ENCODE measurements around the gene NAA25.
"Not testable (repeated sequence)": the region's sequence is repeated elsewhere in the genome, so short reads cannot be mapped to it uniquely, and the experiment has no call there.

The NAA25 gene

DNA sequence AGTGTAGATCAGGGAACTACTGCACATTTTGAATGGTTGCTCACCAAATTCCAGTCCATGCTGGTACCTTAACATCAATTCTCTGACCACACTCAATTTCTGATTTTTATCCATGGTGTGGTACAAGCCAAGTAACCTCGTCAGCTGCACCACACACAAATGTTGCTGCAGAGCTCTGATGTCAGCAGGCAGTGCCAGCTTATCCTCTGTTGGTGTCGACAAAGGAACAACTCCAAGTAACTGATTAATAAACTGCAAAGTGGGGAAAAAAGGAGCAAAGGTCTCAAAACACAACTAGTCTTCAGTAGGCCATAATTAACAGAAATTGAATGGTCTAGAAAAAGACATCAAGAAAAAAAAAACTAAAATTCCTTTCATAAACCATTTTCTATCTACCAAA lies 47.4 kb downstream of the NAA25 start:
- no peak for DNase-seq (ENCODE audit: low read depth)

DNA sequence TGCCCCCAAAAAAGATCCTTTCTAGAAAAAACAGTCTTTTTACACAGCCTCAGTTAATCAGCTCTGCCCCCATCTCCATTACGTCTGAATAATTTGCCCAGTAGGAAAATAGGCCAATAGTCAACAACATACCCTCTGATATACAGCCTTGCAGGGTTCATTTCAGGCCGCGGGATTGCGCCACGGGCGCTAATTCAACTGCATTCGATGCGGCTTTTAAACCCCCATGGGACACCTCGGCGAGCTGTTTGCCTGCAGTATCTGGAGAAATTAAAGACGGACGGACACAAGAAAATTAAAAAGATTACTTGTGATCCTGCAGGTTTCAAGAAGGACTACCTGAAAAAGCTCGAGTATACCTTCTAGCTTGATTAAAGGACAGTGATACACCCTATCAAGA lies 59.2 kb downstream of the NAA25 start:
- no peak for DNase-seq (ENCODE audit: low read depth)

DNA sequence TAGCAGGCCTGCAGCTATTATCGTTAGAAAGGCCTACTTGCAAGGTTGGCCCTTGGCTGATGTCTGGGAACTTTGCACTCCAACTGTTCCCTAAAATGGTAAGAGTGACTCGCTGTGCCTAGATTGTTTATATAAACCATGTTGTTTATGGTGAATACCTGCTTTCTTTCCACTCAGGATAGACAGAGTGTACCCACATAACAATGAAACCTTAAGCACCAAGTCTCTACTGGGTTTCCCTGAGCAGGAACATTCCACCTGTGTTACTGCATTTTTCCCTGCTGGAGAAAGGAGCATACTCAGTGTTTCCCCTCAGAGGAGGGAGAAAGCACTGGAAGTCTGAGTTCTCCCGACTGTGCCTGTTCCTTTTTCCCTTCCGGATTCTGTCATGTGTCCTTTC lies 62.6 kb downstream of the NAA25 start:
- DNase-seq (ENCODE audit: low read depth) = no peak

DNA sequence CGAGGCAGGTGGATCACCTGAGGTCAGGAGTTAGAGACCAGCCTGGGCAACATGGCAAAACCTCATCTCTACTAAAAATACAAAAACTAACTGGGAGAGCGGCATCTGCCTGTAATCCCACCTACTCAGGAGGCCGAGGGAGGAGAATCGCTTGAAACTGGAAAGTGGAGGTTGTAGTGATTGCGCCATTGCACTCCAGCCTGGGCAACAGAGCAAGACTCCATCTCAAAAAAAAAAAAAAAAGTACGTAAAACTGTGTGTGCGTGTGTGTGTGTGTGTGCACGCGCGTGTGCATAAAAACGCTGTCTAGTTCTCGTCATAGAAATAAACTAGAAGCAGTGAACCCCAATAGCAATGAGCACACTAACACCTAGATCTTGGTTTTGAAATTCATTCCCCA lies 72.0 kb downstream of the NAA25 start:
- DNase-seq (ENCODE audit: low read depth) = not testable (repeated sequence)

DNA sequence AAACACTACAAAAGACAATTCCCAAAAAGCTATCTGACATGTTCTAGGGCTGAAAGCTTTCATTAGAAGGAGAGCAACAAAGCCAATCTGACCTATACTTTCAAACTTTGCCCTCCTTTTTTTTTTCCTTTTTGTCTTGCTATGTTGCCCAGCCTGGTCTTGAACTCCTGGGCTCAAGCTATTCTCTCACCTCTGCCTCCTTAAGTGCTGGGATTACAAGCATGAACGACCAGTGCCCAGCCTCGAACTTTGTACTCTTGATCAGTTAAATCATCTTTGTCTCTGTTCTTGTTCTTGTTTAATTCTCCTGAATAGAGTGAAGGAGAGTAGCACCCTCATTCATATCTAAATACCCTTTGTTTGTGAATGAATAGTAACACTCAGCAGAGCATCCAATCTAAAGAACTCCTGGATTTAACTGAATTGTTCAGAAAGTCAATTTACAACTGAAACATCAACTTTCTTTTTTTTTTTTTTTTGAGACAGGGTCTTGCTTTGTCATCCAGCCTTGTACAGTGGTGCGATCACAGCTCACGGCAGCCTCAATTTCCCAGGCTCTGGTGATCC lies 73.3 kb downstream of the NAA25 start:
- no peak for DNase-seq (ENCODE audit: low read depth)

DNA sequence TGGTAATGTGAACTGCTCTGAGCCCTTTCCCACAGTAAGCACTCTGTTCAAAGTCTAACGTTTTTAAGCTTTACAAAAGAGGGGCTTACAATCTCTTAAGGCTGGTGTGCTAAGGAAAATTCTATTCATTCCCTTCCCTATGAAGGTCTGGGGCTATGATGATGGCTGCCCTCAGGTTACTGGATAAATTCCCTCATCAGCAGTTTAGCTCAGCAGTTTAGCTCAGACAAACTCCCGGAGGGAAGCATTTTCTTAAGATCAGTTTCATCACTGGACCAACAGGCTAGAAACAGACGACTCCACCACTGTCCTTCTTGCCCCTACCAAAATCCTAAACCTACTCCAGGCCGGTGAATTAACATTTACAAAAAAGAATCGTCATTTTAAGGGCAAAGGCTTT lies 76.3 kb downstream of the NAA25 start:
- DNase-seq (ENCODE audit: low read depth) = no peak

DNA sequence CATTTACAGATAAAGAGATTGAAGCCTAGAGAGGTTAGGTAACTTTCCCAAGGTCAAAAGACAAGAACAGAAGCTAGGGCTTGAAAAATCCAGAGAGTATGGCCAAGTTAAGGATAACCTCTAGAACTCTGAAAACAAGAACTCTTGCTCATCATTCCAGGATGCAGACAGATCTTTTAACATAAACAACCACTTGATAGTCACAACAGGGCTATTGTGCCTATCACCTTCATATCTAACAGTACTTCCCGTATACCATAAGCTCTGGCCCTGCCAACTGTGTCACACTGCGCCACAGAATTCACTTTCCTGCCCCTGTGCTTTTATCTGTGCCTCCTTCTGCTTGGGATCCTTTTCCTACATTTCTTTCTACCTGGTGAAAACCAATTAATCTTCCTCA lies 77.1 kb downstream of the NAA25 start:
- no peak for DNase-seq (ENCODE audit: low read depth)

DNA sequence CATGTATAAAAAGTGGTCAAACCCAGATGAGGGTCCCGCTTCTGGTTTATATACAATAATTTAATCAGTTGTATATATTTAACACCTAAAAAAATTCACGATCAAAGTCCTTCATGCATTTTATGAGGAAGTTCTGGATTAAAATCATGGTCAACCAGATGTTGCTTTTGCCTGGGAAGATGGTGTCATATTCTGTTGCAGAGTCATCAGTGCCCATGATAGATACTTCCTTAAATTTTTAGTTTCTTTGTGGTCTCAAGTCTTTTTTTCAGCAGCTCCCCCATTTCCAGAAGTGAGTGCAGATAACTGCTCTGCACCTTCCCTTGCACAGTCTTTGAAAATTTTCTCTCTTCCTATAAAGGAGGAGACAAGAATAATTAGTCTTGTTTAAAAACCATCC lies 79.3 kb downstream of the NAA25 start:
- no peak for DNase-seq (ENCODE audit: low read depth)

DNA sequence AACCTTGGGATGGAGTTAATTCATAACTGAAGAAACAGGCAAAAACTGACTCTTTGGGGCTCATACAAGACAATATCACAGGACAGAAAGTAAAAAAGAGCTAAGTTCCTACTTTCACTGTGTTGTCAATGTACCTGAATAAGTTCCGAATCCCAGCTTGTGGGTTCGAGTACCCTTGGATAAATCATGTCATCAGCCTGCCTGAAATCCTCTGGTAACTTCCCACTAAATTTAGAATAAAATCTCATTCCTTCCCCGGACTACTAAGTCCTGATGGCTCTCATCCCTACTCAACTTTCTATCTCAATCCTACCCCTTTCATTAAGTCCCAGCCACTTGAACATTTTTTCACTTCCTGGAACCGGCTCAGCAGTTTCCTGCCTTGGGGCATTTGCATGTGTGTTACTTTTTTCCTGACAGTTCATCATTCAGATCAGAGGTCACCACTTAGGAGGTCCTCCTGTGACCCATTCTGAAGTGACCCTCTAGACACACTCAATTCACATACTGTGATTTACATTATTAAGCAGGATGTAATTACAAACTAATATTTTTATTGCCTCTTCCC lies 82.7 kb downstream of the NAA25 start:
- DNase-seq (ENCODE audit: low read depth) = no peak

DNA sequence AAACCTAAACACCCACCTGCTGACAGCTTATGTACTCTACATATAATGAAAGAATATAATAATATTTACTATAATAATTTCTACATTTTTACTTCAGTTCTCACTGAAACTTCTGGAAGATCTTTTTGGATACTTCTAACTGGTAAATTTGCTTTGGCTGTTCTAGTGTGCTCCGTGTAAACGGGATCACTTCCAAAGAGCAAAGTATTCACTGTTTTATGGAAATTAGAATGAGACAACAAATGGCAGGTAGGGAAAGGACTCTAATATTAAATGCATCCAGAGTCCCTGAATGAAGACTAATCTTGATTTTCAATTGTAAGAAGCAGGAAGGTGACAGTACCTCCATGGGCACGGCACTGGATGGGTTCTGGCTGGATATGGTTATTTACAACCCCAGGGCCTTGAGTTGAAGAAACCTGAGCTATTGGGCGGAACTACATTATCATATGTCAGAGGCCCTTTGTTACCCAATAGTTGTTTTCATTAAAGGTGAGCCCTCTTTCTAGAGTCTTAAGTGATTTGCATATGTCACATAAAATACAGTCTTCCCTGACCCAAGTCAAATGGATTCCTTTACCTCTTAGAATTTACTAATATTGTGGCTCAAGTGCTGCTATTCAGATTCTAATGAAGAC lies 84.7 kb downstream of the NAA25 start:
- DNase-seq (ENCODE audit: low read depth) = no peak

DNA sequence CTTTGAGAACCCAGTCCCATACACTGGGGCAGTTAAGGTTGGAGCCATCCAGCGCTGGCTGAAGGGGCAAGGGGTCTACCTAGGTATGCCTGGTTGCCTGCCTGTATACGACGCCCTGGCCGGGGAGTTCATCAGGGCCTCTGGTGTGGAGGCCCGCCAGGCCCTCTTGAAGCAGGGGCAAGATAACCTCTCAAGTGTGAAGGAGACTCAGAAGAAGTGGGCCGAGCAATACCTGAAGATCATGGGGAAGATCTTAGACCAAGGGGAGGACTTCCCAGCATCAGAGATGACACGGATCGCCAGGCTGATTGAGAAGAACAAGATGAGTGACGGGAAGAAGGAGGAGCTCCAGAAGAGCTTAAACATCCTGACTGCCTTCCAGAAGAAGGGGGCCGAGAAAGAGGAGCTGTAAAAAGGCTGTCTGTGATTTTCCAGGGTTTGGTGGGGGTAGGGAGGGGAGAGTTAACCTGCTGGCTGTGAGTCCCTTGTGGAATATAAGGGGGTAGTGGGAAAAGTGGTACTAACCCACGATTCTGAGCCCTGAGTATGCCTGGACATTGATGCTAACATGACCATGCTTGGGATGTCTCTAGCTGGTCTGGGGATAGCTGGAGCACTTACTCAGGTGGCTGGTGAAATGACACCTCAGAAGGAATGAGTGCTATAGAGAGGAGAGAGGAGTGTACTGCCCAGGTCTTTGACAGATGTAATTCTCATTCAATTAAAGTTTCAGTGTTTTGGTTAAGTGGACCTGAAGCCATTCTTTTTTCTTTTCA lies 86.2 kb downstream of the NAA25 start:
- DNase-seq (ENCODE audit: low read depth) = no peak

DNA sequence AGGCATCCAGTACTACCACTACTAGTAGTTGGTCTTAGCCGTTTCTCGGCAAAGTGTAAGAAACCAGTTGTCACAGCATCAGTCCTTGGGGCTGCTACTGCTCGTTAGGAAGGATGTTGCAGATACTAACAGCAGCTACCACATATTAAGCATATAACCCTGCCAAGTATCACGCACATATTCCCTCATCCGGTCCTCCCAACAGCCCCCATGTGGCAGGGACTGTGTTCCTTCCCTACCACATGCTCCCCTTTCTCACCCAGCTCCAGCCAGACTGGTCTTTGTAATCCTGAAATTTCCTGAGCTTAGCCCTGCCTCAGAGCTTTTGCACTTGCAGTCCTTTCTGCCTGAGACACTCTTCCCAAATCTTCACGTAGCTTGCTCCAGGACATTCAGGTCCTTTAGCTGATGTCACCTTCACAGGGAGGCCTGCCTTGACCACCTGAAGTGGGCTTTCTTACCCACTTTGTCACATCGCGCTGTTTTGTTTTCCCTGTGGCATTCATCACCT lies 87.6 kb downstream of the NAA25 start:
- no peak for DNase-seq (ENCODE audit: low read depth)

DNA sequence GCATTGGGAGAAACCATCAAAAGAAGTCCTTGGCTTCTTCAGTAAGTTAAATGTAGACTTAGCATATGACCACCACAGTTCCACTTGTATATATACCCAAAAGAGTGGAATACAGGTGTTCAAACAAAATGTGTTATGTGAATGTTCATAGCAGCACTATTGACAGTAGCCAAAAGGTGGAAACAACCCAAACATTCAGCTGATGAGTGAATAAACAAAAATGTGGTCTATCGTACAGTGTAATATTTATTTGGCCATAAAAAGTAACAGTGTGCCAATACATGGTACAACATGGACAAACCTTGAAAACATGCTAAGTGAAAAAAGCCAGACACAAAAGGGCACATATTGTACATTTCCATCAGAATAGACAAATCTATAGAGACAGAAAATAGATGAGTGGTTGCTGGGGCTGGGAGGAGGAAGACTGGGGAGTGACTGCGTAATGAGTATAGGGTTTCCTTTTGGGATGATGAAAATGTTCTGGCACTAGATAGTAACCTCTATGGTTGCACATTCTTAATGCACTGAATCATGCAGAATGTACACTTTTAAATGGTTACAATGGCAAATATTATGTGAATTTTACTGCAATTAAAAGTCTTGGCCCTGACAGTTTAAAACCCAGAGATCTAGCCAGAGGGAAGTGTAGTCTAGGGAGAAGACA lies 89.9 kb downstream of the NAA25 start:
- DNase-seq (ENCODE audit: low read depth) = peak; percentile 40

DNA sequence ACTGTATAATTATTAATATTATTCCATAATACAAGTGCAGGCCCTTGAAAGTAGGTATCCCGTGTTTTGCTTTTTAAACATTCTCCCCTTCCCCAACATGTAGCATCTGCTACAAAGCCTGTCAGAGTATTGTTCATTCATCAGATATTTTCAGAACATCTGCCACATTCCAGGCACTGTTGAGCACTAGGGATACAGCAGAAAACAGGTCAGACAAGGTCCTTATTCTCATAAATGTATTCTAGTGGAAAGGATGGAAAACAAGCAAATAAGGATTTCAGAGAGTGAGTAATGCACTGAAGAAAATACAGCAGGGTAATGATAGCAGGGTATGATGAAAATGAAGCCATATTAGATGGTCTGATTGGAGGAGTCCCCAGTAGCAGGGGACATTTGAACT lies 91.5 kb downstream of the NAA25 start:
- DNase-seq (ENCODE audit: low read depth) = no peak

DNA sequence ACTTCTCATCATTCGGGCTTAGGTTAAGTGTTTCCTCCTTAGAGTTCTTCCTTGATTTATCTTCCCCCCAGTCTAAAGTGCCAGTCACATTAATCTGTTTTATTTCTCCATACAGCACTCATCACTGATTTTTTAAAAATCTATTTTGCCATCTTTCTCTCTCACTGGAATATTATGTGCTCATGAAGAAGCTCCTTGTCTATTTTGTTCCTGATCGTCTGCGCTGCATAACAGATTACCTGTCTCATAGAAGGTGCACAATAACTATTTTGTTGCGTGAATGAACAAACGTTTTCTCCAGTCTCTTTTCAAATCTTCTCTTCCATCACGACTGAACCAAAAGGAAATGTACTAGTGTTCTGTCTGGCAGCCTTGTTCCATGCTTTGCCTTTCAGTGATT lies 92.6 kb downstream of the NAA25 start:
- DNase-seq (ENCODE audit: low read depth) = no peak

DNA sequence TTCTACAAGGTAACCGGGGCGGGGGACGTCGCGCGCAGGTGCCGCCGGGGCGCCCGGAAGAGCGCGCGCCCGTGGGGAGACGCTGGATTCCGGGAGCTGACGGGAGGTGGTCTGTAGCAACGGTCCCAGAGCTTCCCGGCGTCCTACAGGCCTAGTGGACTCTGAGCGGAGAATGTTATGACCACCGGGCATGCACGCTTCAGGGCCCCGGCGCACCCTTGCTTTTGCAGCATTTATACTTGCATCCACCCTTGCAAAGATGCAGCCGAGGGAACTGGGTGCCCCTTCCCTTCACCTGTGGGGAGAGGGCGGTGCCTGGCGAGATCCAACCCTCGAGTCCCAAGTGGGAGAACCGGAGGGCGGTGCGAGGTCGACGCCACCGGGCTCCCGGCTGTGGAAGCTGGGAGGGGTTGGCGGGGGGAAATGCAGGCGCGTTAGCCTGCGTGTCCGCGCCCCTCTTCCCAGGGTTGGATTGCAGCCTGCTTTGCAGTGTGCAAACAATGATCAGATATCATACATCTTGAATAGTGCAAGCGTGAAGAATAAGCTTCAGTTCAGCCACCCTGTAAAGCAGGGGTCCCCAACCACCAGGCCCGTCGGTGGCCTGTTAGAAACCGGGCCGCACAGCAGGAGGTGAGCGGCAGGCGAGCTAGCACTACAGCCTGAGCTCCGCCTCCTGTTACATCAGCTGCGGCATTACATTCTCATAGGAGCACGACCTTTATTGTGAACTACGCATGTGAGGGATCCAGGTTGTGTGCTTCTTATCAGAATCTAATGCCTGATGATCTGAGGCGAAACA lies 94.8 kb downstream of the NAA25 start:
- DNase-seq (ENCODE audit: low read depth) = peak; percentile 26

DNA sequence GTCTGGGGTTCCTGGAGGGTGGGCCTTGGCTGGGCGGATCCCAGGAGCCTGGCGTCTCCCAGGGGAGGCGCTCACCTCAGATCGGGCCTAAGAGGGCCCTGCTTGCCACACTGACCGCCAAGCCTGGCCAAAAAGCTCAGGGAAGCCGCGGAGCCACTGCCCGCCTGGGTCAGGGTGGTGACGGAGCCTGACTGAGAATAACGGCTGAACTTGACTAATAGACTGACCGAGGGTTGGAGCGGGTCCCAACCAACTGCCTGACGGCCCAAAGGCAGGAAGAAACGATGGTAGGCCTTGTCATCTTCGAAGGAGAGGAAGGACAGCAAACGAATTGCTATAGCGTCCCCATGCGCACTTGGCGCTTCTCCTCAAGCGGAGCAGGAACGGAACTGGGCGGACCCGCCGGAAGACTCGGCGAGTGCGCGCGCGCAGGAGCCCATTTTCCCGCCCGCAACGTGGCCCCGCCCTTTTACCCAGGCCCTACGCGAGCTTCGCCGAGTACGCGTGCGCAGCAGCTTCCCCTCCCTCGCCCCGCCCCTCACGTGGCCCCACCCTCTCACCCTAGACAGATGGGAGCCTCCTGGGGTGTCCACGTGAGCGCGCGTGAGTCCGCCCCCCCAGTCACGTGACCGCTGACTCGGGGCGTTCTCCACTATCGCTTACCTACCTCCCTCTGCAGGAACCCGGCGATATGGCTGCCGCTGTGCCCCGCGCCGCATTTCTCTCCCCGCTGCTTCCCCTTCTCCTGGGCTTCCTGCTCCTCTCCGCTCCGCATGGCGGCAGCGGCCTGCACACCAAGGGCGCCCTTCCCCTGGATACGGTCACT lies 95.6 kb downstream of the NAA25 start, which contains the start of the genes ERP29 and TMEM116:
TSS of gene ERP29 (plus strand) at position 652 of the 826 bp plus-strand sequence. CDS start at position 692, 40 bp downstream.
TSS of gene TMEM116 (minus strand) at position 391 of the 826 bp plus-strand sequence. CDS start 7,895 bp downstream, outside the sequence.
- DNase-seq (ENCODE audit: low read depth) = peak; percentile 95

DNA sequence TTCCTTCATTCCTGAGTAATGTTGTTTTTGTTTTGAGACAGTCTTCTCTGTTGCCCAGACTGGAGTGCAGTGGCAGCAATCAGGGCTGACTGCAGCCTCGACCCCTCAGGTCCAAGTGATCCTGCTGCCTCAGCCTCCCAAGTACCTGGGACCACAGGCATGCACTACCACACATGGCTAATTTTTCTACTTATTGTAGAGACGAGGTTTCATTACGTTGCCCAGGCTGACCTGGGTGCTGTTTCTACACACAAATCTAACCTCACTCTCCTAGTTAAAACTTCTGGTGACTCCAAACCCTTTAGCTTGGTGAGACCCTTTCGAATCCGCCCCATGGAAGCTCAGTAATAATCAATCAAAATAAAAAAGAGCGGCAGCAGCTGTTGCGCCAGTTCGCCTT lies 96.9 kb downstream of the NAA25 start:
- no peak for DNase-seq (ENCODE audit: low read depth)

DNA sequence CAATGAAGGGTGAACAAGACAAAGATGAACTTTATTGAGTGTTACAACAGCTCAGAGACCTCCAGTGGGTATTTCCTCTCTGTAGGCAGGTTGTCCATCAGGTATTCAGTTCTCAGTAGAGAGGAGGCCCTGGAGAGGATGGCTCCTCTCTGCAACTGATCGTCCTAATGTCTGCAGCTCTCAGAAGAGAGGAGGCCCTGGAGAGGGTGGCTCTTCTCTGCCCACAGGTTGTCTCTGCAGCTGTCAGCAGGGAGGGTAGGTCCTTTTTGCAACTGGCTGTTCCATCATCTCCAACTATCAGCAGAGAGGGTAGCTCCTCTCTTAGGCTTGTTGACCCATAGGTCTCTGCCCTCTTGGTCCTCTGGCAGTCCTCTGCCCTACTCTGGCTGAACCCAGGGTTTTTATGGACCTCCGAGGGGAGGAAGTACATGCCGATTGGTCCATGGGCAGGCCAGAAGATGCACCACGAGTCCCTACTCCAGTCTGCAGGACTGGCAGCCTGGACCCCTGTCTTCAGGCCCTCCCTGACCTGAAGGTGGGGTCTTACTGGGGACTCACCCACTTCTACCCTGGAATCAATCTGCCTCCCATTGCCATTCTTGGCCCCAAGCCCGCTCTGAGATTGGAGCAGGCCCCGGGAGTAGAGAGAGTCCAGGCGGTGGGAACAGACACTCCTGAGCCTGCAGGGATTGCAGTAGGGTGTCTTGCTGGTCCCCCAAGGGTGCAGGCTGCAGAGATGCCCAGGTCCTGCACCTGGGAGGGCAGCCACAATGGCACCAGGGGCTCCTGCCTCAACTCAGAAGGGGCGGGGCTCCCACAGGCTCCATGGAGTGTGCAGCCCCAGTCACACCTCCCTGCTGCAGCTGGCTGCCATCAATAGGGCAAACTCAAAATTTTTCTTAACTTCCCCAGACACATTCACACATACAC lies 97.9 kb downstream of the NAA25 start:
- DNase-seq (ENCODE audit: low read depth) = no peak
